ENCODE measurements around the gene FAM174A. TPM values are rescaled to one million over a fixed set of nuclear protein-coding genes. Genes with fewer than 3 reads are reported as not detected.

FAM174A gene
- 16.0 and 17.4 TPM in 2 replicates for total RNA-seq
- long read RNA-seq, transcript FAM174A-201 (3 exons, 1,356 nt) = major isoform, 30 of 32 reads
- long read RNA-seq, partial matches to known transcripts = 1 of 32 reads
- long read RNA-seq, other reads (novel, unspliced or antisense) = 1 of 32 reads

DNA sequence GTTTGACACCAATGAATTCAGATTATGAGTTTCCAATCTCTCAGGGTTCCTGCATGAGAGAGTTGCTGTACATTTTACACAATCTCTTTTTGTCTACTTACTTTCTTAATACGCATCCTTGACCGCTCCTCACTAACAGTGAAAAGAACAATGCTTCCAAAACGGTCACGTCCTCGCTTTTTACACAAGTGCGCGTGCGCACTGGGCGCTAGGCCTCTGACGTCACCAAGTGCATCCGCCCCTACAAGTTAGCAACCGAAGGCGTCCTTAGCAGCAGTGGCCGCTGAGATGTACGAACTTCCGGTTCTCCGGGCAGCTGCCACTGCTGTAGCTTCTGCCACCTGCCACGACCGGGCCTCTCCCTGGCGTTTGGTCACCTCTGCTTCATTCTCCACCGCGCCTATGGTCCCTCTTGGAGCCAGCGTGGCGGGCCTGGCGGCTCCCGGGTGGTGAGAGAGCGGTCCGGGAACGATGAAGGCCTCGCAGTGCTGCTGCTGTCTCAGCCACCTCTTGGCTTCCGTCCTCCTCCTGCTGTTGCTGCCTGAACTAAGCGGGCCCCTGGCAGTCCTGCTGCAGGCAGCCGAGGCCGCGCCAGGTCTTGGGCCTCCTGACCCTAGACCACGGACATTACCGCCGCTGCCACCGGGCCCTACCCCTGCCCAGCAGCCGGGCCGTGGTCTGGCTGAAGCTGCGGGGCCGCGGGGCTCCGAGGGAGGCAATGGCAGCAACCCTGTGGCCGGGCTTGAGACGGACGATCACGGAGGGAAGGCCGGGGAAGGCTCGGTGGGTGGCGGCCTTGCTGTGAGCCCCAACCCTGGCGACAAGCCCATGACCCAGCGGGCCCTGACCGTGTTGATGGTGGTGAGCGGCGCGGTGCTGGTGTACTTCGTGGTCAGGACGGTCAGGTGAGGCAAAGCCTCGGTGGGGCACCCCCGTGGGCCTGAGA is at the start of gene FAM174A:
Gene FAM174A (plus strand): TSS at position 315 of the 946 bp plus-strand sequence. CDS start 157 bp downstream, at position 472.
- Mint-ChIP-seq H3K27ac (ENCODE audit: unreplicated experiment) (peak within 1 kb of the TSS; percentile 97), H3K9me3 (ENCODE audit: unreplicated experiment) (peaks cover 21% of the 10 kb centered on the region), H3K27me3 (ENCODE audit: unreplicated experiment) (no peaks in the 10 kb centered on the region), H3K4me1 (ENCODE audit: unreplicated experiment) (peaks cover 20% of the 10 kb centered on the region), H3K36me3 (ENCODE audit: unreplicated experiment) (peaks cover 14% of the 10 kb centered on the region), H3K4me3 (ENCODE audit: unreplicated experiment) (peak within 1 kb of the TSS; percentile 99)
- DNase-seq (ENCODE audit: extremely low spot score, unreplicated experiment) = peak; percentile 98
- TF ChIP-seq, protein P1, sequence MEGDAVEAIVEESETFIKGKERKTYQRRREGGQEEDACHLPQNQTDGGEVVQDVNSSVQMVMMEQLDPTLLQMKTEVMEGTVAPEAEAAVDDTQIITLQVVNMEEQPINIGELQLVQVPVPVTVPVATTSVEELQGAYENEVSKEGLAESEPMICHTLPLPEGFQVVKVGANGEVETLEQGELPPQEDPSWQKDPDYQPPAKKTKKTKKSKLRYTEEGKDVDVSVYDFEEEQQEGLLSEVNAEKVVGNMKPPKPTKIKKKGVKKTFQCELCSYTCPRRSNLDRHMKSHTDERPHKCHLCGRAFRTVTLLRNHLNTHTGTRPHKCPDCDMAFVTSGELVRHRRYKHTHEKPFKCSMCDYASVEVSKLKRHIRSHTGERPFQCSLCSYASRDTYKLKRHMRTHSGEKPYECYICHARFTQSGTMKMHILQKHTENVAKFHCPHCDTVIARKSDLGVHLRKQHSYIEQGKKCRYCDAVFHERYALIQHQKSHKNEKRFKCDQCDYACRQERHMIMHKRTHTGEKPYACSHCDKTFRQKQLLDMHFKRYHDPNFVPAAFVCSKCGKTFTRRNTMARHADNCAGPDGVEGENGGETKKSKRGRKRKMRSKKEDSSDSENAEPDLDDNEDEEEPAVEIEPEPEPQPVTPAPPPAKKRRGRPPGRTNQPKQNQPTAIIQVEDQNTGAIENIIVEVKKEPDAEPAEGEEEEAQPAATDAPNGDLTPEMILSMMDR (IDR thresholded peaks at IDR 0.05) = no peak

DNA sequence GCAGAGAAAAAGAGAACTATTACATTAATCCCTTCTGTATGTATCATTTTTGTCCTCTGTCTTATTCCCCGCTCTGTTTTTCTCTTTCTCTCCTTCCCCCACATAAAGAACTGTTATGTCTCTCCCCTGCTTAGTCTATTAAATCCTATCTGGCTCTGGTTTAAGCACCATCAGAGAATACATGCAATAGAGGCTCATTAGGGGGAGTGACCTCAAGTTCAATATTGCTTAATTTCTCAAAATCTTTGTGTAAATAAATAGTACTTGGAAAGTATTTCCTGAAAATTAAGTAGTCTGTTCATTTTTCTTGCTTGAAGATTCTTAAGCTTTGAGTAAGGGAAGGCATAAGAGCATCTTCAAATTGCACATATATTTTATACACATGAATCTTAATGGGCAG is 41.2 kb upstream of the FAM174A start:
- no peak overlapping the region for H3K4me3 Mint-ChIP-seq (ENCODE audit: unreplicated experiment)
- H3K4me1 Mint-ChIP-seq (ENCODE audit: unreplicated experiment) = no peaks in the 10 kb centered on the region
- no peak for DNase-seq (ENCODE audit: extremely low spot score, unreplicated experiment)
- H3K27ac Mint-ChIP-seq (ENCODE audit: unreplicated experiment) = no peak overlapping the region
- no peaks in the 10 kb centered on the region for H3K27me3 Mint-ChIP-seq (ENCODE audit: unreplicated experiment)
- H3K9me3 Mint-ChIP-seq (ENCODE audit: unreplicated experiment) = peaks cover 3% of the 10 kb centered on the region
- H3K36me3 Mint-ChIP-seq (ENCODE audit: unreplicated experiment) = no peaks in the 10 kb centered on the region
- TF ChIP-seq, protein P1 (IDR thresholded peaks at IDR 0.05) = no peak

DNA sequence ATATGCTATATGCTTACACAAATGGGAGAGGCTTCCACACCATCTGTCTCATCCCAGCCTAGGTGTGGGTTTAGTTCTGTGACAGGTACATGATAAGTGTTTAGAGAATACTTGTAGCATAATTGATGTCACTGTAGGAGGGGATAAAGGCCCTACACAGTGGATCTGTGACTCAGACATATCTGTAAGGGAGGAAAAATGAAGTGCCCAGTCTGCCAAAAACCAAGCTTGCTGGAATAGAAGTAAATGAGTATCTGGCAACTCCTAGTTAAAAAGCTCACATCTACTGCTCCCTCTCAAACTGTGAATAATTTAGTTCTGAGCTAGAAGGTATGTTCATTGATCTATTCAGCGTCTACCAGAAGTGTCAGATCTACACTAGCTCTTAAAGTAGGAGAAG is 38.9 kb upstream of the FAM174A start:
- no peak overlapping the region for H3K27ac Mint-ChIP-seq (ENCODE audit: unreplicated experiment)
- H3K9me3 Mint-ChIP-seq (ENCODE audit: unreplicated experiment) = no peaks in the 10 kb centered on the region
- no peak overlapping the region for H3K4me3 Mint-ChIP-seq (ENCODE audit: unreplicated experiment)
- no peaks in the 10 kb centered on the region for H3K36me3 Mint-ChIP-seq (ENCODE audit: unreplicated experiment)
- H3K4me1 Mint-ChIP-seq (ENCODE audit: unreplicated experiment) = no peaks in the 10 kb centered on the region
- DNase-seq (ENCODE audit: extremely low spot score, unreplicated experiment) = no peak
- TF ChIP-seq, protein P1 (IDR thresholded peaks at IDR 0.05) = no peak
- no peaks in the 10 kb centered on the region for H3K27me3 Mint-ChIP-seq (ENCODE audit: unreplicated experiment)

DNA sequence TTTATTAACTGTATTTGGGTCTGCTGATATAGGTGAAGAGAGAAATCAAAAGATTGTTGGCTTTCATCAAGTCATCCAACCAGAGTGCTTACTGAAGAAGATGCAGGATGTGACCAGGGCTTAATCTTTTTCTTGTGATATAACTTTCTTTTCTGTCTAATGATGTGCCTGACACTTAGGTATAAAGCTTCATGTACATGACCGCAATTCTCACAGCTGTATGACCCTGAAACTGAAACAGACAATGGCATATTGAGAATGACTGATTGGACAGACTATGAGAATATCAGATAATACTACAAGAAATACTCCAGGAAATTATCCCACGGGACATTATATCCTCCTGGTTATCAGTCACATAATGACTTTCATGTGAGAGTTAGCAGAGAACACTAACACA is 32.5 kb upstream of the FAM174A start:
- H3K27ac Mint-ChIP-seq (ENCODE audit: unreplicated experiment) = no peak overlapping the region
- DNase-seq (ENCODE audit: extremely low spot score, unreplicated experiment) = no peak
- no peaks in the 10 kb centered on the region for H3K9me3 Mint-ChIP-seq (ENCODE audit: unreplicated experiment)
- no peaks in the 10 kb centered on the region for H3K36me3 Mint-ChIP-seq (ENCODE audit: unreplicated experiment)
- no peaks in the 10 kb centered on the region for H3K4me1 Mint-ChIP-seq (ENCODE audit: unreplicated experiment)
- no peak overlapping the region for H3K4me3 Mint-ChIP-seq (ENCODE audit: unreplicated experiment)
- TF ChIP-seq, protein P1 (IDR thresholded peaks at IDR 0.05) = no peak
- no peaks in the 10 kb centered on the region for H3K27me3 Mint-ChIP-seq (ENCODE audit: unreplicated experiment)

DNA sequence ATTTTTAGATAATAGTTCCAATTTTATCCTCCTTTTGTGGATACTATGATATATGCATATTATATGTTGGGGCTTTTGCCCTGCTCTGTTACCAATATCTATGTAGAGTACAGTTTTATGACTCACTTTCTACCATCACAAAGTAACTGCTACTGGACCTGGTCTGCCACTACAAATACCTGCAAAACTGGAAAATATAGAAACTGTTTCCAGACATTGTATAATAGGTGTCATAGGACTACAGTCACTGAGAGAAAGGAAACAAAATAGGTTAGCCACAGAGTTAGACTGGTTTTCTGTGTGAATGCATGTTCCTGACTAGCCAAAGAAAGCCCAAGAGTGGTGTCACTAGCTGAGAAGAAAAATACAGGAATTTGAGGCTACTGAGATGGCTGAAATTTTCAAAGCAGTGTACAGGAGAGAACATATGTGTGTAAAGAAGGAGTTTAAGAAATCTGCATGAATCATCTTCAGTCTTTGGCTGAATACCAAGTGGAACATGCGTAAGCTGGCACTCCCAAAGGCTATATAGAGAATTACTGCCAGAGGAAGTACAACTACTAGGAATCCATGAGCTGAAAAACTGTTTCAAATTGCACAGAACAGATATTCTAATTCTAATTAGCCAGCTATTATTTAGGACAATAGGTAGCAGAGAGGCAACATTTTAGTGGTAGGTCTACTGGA is 29.0 kb upstream of the FAM174A start:
- H3K4me3 Mint-ChIP-seq (ENCODE audit: unreplicated experiment) = no peak overlapping the region
- TF ChIP-seq, protein P1 (IDR thresholded peaks at IDR 0.05) = peak; percentile 9
- H3K36me3 Mint-ChIP-seq (ENCODE audit: unreplicated experiment) = no peaks in the 10 kb centered on the region
- DNase-seq (ENCODE audit: extremely low spot score, unreplicated experiment) = no peak
- H3K4me1 Mint-ChIP-seq (ENCODE audit: unreplicated experiment) = no peaks in the 10 kb centered on the region
- no peak overlapping the region for H3K27ac Mint-ChIP-seq (ENCODE audit: unreplicated experiment)
- H3K9me3 Mint-ChIP-seq (ENCODE audit: unreplicated experiment) = no peaks in the 10 kb centered on the region
- no peaks in the 10 kb centered on the region for H3K27me3 Mint-ChIP-seq (ENCODE audit: unreplicated experiment)
